ENCODE measurements around the gene ITPRIP. TPM values are rescaled to one million over a fixed set of nuclear protein-coding genes. Genes with fewer than 3 reads are reported as not detected.

ITPRIP gene
- total RNA-seq, 1 experiment from 2014 or later: 22.5 TPM

GRCh38 chr10:104293011-104293410 lies 45.3 kb downstream of the ITPRIP start:
- H3K4me1 ChIP-seq (ENCODE audit: insufficient read depth, low read length): no peaks in the 10 kb centered on the region; the same call in 1 of the 2 replicates
- H3K79me1 ChIP-seq (ENCODE audit: insufficient read depth, low read depth, low read length, poor library complexity, severe bottlenecking): no peaks in the 10 kb centered on the region
- H2BK5ac ChIP-seq (ENCODE audit: insufficient read length, low read length): no peak overlapping the region
- H3K14ac ChIP-seq (ENCODE audit: insufficient read depth, low read length): no peak overlapping the region
- H3K27me3 Mint-ChIP-seq (ENCODE audit: low read depth): peaks cover 8% of the 10 kb centered on the region
- H3K18ac ChIP-seq (ENCODE audit: insufficient read length, low read depth, low read length): no peak overlapping the region
- peaks cover 26 to 27% of the 10 kb centered on the region in 2 experiments for H3K4me1 Mint-ChIP-seq
- no peaks in the 10 kb centered on the region for H3K9me3 Mint-ChIP-seq
- H3K23me2 ChIP-seq (ENCODE audit: insufficient read length, low read depth, low read length, poor library complexity, severe bottlenecking): no peaks in the 10 kb centered on the region
- H2AFZ ChIP-seq (ENCODE audit: low read length): no peak overlapping the region
- H2BK12ac ChIP-seq (ENCODE audit: insufficient read length, low read depth, low read length): no peak overlapping the region
- H3K56ac ChIP-seq (ENCODE audit: insufficient read length, low read depth, low read length): no peak overlapping the region
- TF ChIP-seq CTCF (conservative IDR thresholded peaks at IDR 0.05): no peak
- no CpG with 5 or more reads among the region's 2 CpGs for WGBS (ENCODE audit: extremely low coverage, insufficient read length, low lambda C conversion rate)
- no peaks in the 10 kb centered on the region for H3K27me3 ChIP-seq (ENCODE audit: insufficient read depth, low read length)
- H3K27ac ChIP-seq (ENCODE audit: insufficient read length, low read depth, low read length): no peak overlapping the region
- H4K91ac ChIP-seq (ENCODE audit: insufficient read length, low read depth, low read length): no peak overlapping the region
- H3K9me3 ChIP-seq (ENCODE audit: control insufficient read depth, low read depth, low read length): no peaks in the 10 kb centered on the region
- H2BK20ac ChIP-seq (ENCODE audit: low read depth, low read length, poor library complexity, severe bottlenecking): no peak overlapping the region
- H3K9ac ChIP-seq (ENCODE audit: extremely low read depth, insufficient read length, low read length): no peak overlapping the region
- no peak overlapping the region for H2AK5ac ChIP-seq (ENCODE audit: insufficient read length, low read length)
- no peaks in the 10 kb centered on the region for H4K20me1 ChIP-seq (ENCODE audit: control insufficient read depth, insufficient read depth, insufficient read length)
- DNase-seq: no peak
- H3K27ac Mint-ChIP-seq: peak overlapping the region in 2 of 3 experiments; percentile 71 to 73; a peak in 1 of 7 replicates
- no peak overlapping the region for H2BK15ac ChIP-seq (ENCODE audit: low read depth, low read length)
- H2BK120ac ChIP-seq (ENCODE audit: low read depth, low read length, poor library complexity, severe bottlenecking): no peak overlapping the region
- 0 out of 7 replicates have a peak, but pooled peaks cover 0 to 2% (median 0%) of the 10 kb centered on the region in 3 experiments for H3K36me3 Mint-ChIP-seq (ENCODE audit: insufficient read depth in 1 of 3, low read depth in 3 of 3)
- H3K4me3 Mint-ChIP-seq: no peak overlapping the region
- no peak overlapping the region for H3K4ac ChIP-seq (ENCODE audit: low read depth, low read length)
- no peak overlapping the region for H3K4me2 ChIP-seq (ENCODE audit: insufficient read depth, insufficient read length, low read length)
- H4K8ac ChIP-seq (replicated peaks; ENCODE audit: insufficient read length, low read depth, low read length): no peak overlapping the region
- H3T11ph ChIP-seq (ENCODE audit: low read length): no peak overlapping the region
- no peaks in the 10 kb centered on the region for H3K79me2 ChIP-seq (ENCODE audit: insufficient read depth, low read length)
- H4K5ac ChIP-seq (ENCODE audit: insufficient read length, low read depth, low read length): no peak overlapping the region
- H3K23ac ChIP-seq (ENCODE audit: insufficient read length, low read depth, low read length): no peak overlapping the region
